HG02588 (cell line): Measurements from ENCODE around the gene GUCY1B1.

Experiments
- ATAC-seq: cut with Tn5 transposase; IDR thresholded peaks from one replicate; pipeline ENCODE4 v1.9.1; 2021; ENCODE audit warnings: mild to moderate bottlenecking, moderate library complexity; ENCODE audit not compliant: unreplicated experiment

GUCY1B1 gene

DNA sequence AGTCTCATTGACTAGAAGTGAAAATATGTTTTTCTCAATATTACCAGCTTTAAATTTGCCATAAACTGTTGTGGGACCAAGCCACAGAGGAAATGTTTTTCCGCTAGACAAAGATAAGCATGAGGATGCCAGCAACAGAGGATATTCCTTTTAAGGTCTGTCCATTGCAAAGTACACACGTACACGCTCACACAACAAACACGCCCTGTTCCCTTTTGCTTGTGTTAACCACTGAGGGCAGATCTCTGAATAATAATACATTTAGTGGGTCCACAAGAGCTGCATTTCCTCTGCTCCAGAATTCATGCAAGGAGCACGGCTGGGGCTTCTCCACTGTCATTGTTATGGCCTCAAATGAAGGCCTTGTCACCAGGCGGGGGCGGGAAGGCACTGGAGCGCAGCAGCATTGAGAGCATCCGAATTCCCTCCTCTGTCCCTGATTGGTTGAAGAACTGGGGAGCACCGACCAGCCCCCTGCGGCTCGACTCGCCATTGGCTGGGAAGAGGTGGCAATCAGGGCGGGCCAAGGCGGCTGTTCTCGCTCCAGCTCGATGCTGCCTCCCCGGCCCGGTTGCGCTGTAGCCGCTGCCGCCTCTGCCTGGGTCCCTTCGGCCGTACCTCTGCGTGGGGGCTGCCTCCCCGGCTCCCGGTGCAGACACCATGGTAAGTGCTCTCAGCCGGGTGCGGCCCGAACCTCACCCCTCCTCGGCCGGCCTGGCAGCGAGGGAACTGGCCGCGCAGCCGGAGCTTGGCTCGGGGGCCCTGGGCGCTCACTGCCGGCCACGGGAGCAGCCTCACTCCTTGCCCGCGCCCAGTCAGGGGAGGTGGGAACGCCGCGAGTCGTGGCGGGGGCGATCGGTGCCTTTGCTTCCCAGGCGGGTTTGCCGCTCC, at the start of gene GUCY1B1:
TSS of gene GUCY1B1 (plus strand) at position 541 of the 891 bp plus-strand sequence. CDS start at position 661, 120 bp downstream.
- peak; percentile 97 for ATAC-seq

DNA sequence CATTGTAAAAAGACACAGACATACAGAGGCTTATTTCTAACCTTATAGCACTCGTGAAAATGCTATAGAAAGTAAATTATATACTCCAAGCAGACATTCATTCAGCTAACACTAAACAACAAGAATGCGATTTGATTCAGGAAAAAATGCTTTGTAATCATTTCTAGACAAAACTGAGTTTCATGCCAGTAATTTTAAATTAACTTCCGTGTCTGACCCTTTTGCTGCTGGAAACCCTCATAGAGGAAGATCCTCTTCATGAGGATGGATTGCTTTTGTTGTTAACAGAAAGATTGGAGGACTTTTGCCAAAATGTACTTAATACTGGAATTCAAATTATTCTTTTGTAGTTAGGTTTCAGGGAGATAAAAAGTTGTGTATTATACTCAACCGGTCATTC, 48.9 kb upstream of the GUCY1B1 start:
- ATAC-seq, result no peak

DNA sequence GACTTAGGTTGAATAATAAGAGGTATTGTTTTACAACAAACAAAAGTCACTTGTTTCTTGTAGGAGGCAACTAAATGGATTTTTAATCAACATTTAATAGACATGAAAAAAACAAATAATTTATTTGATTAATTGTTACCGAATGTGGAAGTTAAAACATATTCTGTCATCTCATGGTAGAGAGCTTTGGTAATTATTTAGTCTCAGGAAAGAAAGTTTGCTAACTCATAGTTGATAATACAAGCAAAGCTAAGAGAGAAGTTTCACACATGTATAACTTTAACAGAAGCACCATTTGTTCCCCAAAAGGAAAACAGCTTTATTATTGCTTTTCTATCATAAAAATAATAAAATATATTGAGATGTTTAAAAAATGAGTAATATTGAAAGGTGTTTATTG, 47.3 kb upstream of the GUCY1B1 start:
- no peak for ATAC-seq

DNA sequence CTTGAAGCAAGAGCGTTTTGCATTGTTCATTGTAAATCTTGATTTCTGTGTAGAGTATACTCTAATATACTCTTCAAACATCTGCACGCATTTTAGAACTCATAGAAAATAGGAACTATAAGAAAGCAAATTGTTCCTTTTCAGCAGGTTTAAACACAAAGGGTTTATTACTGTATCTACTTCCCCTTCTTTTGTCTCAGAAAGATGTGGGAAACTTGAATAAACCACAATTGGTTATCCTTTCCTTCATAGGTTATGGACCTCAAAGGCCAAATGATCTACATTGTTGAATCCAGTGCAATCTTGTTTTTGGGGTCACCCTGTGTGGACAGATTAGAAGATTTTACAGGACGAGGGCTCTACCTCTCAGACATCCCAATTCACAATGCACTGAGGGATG, 46.0 kb upstream of the GUCY1B1 start:
- no peak for ATAC-seq

DNA sequence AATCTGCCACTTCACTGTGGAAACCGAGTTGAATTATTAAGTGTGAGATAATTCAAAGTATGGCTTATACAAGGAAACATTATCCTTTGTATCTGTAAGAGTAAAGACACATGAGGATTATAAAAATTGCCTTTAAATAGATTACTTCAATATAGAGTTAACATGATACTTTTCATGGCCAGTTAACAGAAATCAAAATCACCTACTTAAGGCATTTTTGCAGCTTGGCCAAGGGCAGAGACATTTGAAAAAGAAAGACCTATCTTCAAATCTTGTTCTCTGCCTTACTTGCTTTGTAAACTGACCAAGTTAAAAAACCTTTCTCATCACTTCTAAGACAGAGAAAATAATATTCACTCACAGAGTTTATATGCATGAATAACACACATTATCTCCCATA, 44.9 kb upstream of the GUCY1B1 start:
- no peak for ATAC-seq

DNA sequence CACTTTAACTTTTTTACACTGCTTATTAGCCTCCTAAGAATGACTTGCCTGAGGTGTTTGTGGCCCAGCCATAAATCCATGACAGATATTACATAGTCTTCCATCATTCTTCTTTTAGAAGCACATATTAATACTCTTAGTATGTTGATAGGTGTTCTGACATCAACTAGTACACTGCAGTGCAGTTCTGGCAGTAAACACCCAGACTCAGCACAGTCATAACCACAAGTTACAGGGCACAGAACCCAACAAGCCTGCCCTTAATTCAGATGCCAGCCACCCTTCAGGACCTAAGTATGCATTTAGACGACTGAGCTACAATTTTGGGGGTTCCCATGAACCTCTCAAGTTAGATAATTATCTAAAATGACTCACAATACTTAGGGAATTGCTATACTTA, 36.5 kb upstream of the GUCY1B1 start:
- no peak for ATAC-seq

DNA sequence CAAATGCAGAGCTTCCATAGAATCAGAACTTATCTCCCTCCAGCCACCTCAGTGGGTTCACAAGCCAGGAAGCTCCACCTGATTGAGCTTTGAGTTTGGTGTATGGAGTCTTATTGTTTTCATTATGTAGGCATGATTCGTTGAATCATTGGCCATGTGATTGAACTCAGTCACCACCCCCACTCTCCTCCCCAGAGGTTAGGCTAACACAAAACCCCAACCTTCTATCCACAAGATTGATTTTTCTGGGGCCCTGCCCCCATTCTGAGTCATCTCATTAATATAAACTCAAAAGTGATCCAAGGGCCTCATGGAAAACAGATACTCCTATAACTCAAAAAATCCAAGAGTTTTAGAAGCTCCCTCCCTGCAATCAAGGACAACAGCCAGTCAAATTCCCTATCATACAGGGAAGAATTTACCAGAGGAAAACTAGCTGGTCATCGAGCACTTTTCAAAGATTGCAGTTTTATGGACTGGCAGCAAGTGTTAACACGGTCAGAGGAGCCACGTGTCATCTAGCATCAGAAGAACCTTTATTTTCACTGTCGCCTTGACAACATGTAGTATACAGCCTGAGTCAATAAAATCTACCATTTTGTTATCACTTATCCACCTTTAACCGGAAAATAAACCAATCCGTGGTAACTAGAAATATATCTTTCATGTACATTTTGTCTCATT, 35.9 kb upstream of the GUCY1B1 start:
- ATAC-seq, result no peak

DNA sequence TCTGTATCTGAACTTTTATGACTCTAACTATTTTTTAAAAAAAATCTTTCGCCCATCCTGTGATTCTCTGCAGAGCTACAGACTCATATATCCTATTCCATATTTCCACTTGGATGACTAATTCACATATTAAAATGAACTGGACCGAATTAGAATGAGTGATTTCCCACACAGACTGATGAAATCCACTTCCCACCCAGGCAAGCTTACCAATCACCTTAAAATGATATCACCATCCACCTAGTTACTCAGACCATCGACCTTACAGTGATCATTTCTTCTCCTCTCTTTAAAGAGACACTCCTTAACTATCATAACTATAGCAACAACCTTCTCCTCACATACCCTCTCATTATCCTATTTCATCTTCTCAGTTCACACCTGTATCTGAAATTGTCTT, 34.1 kb upstream of the GUCY1B1 start:
- no peak for ATAC-seq

DNA sequence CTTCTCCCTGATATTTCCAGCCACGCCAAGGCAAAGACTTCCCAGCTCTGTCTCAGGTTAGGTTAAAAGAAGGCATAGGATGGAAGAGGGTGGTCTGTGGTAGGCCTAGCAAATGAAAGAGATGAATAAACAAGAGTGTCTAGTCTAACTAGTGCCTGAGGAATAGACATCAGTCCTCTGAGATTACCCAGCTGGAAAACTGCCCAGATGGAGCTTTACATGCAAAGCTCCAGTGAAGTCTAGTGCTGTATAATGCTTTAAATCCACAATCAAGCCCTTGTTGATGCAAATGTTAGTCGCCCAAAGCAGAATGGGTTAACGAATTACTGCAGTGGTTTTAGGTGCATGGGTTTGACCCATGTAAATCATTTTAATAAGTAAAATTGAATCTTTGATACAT, 24.8 kb upstream of the GUCY1B1 start:
- no peak for ATAC-seq

DNA sequence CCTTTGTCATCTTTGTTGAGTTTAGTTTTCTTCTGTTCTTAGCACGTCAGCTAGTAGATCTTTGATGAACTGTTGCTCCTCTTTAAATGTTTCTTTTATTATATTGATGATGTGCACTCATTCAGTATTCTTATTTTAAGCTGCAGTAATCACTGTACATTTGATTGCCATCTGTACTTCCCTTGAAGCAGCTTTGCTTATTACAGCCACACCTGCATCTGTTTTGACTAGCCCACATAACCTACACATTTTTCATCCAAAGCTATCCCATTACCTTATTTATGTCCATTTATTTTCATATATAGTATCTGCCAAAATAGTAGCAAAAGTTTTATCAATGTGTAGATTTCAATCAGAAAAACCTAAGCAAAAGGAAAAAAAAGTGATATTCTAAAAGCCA, 23.9 kb upstream of the GUCY1B1 start:
- no peak for ATAC-seq

DNA sequence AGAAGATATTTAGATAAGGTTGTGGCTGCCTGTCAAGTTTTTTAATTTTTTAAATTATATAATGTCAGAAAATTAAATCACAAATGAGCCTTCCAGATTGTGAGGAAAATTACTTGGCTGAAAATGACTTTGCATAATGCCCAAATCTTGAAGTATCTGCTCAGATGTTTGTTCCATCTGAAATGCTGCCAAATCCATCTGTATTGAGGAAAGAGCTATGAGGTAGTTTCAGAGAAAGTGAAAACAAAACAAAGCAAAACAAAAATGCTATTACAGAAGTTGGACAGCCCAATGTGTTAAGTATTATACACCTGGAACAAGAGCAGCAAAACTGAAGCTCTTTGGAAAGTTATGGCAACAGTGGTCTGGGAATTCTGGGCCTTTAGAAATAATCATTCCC, 23.3 kb upstream of the GUCY1B1 start:
- ATAC-seq, result no peak

DNA sequence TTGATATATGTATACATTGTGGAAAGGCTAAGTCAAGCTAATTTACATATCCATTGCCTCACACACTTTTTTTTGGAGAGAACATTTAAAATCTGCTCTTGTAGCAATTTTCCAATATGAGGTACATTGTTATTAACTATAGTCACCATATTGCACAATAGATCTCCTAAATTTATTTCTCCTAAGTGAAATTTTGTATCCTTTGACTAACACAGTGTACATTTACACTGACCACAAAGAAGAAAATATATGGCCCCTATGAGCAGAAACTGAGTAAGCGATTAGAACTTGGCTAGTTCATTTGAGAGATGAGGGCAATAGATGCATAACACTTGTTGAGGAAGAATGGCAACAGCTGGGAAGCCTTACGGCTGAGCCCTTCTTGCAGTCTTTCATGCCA, 20.3 kb upstream of the GUCY1B1 start:
- no peak for ATAC-seq

DNA sequence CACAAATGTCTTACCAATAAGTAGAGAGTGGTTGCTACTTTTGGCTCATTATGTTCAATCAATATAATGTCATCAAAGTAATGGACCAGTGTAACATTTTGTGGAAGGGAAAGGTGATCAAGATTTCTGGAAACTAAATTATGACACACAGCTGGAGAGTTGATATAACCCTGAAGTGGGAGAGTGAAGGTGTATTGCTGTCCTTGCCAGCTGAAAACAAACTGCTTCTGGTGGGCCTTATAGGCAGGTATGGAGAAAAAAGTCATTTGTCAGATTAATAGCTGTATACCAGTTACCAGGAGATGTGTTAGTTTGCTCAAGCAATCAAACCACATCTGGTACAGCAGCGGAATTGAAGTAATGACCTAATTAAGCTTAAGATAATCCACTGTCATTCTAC, 17.3 kb upstream of the GUCY1B1 start:
- ATAC-seq, result no peak

DNA sequence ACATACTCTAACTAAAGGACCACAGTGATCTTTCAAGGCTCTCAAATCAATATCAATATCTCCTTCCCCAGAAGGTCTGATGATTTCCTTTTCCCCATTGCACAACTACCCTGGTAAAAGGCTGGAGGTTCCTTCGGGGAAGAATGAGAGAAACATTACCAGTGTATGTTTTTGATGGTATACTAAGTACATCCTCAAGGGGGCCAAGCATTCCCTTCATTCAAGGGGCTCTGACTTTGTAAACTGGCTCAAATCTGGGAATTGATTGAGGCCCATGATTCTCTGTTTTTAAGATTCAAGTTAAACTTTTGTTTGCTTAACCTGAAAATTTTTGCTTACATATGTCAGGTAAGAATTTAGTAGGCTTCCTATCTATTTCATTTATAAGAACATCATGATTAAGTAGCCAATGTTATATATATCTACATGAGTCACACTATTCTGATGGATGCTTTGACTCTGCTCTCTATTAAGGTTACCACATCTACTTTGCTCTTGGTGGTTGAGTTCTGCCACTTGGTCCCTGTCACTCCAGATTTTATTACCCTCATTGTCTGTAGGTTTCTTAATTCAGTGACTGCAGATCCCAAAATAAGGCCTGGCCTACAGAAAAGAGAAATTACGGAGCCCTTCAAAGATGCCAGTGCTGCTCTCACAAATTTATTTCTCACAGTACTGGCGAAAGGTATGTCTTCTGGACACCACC, 16.4 kb upstream of the GUCY1B1 start:
- no peak for ATAC-seq

DNA sequence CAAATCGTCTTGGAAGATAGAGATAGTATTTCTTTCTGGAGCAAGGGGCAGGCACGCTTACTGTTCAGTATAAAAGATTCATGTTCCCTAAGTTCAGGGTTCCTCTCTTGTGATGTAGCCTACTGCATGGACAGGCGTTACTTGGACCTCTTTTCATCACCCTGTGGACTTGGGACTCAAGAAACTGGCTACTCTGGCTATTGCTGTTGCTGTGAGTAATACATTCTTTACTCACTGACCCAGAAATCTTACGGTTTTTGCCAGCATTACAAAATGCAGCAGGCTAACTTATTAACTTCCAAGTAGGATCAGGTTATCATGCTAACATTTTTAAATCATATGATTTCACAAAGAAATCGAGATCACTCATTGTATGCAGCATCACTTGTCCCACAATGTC, 12.8 kb upstream of the GUCY1B1 start:
- no peak for ATAC-seq

DNA sequence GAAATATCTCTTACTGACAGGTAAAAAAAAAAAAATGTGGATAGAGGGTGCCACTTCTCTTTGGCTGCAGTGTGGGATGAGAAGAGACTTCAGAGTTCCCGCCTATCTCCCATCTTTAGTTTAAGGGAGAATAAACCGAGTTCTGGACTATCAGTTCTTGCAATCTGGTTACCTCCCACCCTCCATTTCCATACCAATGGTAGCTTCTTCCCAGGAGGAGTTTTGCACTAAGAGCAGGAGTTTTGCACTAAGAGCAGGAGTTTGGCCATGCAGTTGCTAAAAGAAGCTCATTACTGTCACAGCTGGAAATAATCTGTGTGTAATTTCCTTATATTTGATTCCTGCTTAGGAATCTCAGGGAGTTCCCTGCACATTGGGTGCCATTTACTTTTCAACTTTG, 10.8 kb upstream of the GUCY1B1 start:
- no peak for ATAC-seq

DNA sequence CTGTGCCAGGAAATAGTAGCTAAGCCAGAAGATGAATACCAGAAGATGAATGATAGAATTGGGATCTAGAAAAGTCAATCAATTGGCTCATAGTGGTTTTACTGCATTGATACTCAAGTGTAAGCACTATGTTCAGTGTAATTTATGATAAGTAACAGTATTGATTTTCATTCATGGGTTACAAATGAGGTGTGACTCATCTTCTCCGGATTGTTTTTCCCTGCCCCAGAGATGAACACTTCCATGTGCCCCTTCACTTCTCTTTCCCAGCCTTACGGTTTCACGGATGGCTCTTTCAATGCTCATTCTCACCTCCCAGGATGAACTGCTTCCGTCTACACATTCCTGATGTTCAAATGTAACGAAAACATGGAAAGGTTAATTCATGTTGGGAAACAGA, 9.8 kb upstream of the GUCY1B1 start:
- no peak for ATAC-seq

DNA sequence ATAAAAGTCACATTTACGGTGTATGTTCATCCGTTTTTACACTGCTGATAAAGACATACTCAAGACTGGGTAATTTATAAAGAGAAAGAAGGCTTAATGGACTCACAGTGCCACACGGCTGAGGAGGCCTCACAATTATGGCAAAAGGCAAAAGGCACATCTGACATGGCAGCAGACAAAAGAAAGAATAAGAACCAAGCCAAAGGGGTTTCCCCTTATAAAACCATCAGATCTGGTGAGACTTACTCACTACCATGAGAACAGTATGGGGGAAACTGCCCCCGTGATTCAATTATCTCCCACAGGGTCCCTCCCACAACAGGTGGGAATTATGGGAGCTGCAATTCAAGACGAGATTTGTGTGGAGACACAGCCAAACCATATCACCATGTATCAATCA, 7.3 kb upstream of the GUCY1B1 start:
- no peak for ATAC-seq

DNA sequence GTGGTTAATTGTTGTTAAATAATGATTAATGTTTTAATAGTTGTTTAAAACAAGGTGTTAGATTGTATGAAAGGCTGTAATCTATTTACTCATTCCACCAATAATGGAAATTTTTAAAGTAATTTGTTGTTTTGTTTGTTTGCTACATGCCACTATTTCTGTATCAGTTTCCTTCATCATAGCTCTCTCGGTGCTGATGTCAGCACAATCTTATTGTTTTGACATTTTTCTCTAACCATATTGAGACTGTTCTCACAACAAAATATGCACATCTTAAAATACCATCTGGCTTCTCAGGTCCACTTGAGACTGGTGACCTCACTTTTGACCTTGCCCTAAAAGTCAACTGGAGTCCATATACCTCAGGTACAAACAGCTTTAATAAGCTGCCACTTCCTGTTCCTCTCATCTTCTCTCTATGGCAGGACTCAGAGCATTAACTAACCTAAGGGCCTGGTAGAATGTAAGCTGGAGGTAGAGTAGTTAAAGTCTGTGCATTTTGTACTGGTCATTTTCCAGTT, 1.0 kb upstream of the GUCY1B1 start:
- no peak for ATAC-seq

DNA sequence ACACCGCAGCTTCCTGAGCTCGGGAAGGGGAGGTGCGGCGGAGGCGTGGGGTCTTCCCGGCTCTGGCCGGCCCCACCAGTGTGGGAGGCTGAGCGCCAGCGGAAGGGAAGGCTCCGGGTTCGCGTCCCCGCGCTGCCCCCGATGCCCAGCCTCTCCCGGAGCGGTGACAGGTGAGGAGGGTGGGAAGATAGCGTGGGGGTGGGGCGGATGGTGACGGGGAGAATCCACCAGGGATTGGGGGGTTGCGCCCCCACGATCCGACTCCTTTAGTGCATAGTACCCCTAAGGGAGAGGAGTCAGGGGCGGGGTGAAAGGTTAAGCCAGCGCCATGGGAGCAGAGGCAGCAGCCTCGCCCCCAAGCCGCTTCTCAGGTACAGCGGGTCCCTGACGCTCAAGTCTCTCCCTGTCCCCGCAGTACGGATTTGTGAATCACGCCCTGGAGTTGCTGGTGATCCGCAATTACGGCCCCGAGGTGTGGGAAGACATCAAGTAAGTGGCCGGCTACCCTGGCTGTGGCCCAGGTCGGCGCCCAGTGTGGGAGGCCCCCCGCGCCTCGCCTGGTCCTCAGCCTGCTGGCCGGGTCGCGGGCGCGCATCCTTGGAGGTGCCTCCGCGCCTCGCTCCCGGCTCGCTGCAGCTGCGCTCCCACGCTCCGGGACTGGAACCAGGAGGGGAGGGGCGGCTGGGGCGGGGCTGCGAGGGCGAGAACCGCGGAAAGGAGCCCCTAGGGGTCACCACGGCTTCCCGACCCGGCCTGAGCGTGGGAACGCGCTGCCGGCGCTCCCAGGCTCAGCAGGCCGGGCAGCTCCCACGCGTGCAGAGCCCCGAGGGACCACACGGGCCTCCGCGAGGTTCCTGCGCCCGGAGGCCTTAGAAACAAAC, 791 bp downstream of the GUCY1B1 start:
- peak; percentile 20 for ATAC-seq

DNA sequence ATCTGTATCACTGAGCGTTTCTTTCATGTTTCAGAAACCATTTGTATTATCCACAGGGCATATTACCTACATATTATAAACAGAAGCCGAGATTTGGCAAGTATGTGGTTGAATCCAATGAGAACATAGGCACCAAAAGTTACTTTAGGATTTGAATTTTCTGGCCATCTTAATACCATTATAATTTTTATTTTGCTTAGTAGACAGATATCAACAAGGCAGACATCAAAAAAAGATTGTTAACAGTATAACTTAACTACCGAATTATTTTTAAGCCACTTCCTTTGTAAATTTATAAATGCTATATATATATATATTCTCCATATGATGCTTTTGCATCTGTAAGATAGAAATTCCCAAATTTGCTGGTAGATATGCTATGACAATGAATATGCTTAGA, 2.2 kb downstream of the GUCY1B1 start:
- ATAC-seq, result no peak
